HuH-7.5 (cell line): ENCODE data around the gene OR4E1.
"Not testable (repeated sequence)": the region's sequence is repeated elsewhere in the genome, so short reads cannot be mapped to it uniquely, and the experiment has no call there.

ENCODE experiments used
- DNase-seq: peaks from one replicate; pipeline ENCODE4 v3.0.0; 2011; ENCODE audit warnings: low spot score

The OR4E1 gene

DNA sequence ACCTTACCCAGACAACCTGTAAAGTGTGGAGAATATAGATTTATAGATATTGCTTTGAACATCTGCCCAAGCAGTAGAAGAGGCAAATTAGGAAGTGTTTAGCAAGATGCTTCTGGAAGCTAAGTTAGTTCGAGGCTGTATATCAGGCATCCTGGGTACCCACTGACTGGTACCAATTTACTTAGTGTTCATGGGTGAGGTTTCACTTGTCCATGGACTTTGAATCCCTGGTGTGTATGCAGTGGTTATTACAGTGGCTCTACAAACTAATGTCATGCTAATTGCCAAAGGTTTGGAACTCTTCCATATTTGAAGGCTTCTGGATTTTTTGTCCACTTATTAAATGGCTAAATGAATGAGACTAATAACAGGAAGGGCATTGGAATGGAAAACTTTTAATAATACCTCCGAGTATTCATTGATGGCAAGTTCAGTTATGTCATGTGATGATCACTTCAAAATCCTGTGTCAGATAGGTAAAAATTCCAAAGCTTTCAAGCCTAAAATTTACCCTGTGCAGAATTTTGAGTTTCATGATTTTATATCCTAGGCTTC is 20.2 kb downstream of the OR4E1 start, which contains the start of gene OR4E2:
Gene OR4E2 (plus strand): TSS at position 505 of the 555 bp plus-strand sequence. CDS start 11,248 bp downstream, outside the sequence.
- no peak for DNase-seq

DNA sequence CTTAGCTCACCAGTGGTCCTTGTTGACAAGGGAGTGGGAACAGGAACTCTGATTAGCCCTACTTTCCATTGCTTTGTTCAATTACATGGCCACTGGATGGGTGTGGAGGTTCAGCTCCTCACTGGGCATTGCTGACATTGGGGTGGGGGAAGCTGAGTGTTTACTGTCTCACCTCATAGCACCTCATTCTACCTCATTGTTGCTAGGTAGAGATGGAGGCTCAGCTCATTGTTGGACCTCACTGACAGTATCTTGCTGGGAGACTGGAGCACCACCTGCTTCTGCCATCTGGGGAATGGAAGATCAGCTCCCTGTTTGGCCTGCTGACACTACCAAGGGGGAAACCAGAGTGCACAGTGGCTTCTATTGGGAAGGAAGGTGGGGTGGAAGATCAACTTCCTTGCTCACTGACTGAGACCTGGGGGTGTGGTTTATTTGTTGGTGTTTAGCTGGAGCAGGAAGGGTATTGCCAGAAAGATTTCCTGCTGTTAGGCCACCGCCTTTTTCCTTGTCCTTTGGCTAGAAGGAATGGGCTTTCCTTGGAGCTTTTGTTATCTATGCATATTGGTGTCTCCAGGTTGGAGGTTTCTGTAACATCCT is 21.3 kb downstream of the OR4E1 start:
- DNase-seq: no peak

DNA sequence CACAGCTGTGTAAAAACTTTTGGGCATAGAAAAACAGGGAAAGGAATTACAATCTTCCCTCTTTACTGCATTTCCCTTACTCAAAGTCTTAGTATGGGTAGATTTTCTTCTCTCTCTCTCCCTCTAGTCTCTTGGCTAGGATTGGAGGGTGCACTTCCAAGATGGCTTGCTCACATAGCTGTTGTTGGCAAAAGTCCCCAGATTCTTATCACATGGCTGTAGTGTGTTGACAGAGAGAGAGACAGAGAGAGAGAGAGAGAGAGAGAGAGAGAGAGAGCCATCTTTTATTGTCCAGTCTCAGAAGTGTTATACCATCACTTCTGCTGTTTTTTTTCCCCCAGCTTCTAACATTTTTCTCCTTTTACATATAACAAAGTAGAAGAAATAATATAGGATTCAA is 26.2 kb downstream of the OR4E1 start:
- no peak for DNase-seq

DNA sequence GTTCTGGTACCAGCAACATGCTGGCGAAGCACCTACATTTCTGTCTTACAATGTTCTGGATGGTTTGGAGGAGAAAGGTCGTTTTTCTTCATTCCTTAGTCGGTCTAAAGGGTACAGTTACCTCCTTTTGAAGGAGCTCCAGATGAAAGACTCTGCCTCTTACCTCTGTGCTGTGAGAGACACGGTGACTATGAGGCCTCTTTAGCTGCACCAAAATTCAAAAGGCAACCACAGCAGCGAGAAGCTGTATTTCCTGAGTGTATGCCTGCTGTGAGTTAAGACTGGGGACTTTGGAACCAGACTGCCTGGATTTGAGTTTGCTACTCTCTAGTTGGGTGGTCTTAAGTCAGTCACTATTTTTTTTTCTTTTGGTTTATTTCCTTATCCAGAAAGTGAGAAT is 30.2 kb downstream of the OR4E1 start:
- no peak for DNase-seq

DNA sequence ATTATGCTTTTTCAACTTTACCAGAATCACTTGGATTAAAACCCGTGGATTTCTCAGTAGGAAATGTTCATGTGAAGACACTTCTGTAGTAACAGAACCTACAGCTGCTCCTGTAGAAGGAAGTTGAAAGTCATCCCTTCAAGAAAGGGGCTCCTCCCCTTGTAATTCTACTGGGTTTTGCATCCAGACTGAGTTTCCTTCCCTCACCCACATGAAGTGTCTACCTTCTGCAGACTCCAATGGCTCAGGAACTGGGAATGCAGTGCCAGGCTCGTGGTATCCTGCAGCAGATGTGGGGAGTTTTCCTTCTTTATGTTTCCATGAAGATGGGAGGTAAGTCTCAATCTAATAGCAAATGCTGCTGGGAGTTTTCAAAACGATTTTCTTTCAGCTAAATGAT is 30.9 kb downstream of the OR4E1 start:
- no peak for DNase-seq

DNA sequence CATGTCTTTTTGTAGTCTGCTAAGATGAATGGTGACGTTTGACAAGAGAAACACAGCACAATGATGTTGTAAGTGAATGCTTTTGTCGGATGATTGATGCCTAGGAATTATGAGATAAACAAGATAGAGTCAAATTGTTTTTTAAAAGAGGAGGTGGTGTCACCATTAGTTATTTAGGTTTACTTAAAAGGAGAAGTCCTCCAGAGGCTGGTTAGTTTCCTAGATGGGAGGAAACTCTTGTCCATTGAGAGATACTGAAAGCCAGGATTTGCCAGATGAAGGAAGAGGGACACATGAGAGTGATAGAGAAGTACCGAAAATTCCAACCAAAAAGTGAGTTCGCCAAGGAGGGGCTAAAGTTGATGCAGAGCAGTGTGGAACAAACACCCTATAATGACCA is 38.8 kb downstream of the OR4E1 start, which contains the start of gene OR10G2:
Gene OR10G2 (minus strand): TSS at position 101 of the 400 bp plus-strand sequence. CDS start 98 bp downstream, at position 3.
- DNase-seq: no peak

DNA sequence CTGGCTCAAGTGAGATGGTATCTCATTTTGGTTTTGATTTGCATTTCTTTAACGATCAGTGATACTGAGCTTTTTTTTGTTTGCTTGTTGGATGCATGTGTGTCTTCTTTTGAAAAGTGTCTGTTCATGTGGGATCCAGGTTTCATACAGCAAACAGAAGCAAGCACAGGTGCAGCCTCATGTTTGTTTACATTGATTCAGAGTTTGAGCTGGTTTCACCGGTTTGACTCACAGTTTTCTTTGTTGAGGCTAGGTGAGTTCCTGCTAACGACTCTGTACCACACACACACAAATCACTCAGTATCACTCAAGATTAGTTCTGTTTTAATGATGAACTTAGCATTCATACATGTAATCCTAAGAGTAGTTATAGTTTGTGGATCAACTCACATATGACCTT is 42.5 kb downstream of the OR4E1 start:
- peak; percentile 11 for DNase-seq

DNA sequence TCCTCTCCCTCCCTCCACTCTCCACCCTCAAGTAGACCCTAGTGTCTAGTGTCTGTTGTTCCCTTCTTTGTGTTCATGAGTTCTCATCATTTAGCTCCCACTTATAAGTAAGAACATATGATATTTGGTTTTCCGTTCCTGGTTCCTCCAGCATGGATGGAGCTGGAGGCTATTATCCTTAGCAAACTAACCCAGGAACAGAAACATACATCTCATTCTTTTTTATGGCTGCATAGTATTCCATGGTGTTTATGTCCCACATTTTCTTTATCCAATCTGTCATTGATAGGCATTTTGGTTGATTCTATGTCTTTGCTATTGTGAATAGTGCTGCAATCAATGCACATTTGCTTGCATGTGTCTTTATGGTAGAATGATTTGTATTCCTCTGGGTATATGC is 43.1 kb downstream of the OR4E1 start:
- not testable (repeated sequence) for DNase-seq

DNA sequence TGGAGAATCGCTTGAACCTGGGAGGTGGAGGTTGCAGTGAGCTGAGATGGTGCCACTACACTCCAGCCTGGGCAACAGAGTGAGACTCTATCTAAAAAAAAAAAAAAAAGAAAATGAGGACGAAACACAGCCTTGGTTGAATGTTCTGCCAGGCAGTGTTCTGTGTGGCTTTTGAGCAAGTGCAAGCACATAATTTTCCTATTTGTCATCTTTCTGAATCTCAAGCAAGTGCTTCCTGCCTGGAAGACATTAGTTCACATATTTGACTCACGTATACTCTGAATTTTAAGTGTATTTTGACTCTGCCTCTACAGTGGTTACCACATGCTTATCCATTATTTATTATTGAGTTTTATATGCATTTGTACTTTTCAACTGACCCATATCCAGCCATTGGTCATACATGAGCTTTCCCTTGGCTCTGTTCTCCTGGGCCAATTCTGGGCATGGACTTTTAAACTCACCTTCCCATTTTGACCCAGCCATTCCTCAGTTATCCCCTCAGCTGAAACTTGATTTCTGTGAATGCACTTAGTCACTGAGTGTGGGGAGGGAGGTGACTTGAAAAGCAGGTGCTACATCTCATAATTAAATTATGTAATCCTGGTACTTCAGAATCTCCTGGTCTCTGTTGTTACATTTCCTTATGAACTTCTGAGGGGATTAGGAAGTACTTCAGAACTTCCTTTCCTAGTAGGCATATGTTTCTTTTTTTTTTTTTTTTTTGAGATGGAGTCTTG is 47.0 kb downstream of the OR4E1 start:
- DNase-seq: no peak
